Left hindlimb (tissue), 1 donor: Measurements from ENCODE around the gene UBE2V1.

Experiments used
- DNase-seq: peaks from one replicate; pipeline ENCODE4 v3.0.0-alpha.2; 2018

Gene UBE2V1

DNA sequence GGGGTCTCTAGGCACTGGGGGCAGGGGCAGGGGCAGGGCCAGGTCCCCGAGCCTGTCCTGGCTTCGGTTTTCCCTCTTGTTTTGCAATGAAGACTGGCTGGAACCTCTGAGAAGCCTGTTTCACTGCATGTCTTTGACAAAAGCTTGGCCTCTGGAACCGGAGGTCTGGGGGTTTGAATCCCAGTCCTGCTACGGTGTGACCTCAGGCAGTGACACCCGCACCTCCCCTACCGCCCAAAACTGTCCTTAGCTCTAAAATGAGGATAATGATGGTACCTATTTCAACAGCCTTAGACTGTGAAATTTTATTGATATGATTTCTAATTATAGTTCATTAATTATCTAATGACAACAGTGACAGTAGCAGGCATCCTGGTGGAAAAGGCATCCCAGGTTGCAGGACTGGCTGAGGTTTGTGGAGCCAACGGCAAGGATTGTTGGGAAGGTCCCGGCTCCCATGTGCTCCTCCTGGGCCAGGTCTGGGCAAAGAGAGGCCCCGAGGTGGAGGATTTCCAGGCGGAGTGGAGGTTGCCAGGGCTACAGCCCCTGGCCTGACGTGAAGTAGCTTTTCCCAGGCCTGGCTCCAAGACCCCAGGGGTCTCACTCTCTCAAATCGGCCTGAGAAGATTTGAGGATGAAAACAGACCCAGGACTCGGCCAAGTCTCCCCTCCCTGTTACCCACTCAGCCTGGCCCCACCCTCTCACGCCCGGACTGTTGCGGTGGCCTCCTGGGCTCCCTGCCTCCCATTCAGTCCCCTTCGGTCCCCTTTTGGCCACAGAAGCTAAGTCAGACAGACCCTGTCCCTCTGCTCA, 72.3 kb downstream of the UBE2V1 start:
- no peak for DNase-seq

DNA sequence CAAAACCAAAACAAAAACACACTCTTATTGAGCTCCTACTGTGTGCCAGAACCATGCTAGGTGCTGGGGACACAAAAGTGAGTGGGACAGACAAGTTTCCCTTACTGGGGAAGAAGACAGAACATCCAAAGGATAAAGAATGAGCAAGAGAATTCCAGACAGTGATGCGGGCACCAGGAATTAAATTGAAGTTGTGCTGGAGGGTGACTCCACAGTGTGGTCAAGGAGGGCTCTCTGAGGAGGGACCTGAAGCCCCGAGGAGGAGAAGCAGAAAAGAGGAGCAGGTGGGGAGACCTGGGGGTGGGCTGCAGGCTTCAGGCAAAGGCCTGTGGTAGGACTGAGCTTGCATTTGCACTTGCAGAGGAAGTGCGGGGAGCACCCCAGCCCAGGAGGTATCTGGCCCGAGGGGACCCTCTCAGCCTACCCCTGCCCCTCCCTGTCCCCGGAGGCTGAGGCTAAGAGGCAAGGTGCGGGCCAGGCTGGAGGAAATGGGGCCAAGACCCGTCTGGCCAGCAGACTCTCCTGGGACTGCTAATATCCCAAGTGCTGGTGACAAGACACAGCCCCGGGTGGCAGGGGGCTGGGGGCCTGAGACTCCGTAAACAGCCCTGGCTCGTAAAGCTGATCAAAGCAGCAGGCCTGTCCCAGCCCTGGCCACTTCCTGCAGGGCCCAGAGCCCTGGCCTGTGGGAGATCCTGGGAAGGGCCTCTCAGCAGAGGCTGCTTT, 73.1 kb downstream of the UBE2V1 start:
- no peak for DNase-seq

DNA sequence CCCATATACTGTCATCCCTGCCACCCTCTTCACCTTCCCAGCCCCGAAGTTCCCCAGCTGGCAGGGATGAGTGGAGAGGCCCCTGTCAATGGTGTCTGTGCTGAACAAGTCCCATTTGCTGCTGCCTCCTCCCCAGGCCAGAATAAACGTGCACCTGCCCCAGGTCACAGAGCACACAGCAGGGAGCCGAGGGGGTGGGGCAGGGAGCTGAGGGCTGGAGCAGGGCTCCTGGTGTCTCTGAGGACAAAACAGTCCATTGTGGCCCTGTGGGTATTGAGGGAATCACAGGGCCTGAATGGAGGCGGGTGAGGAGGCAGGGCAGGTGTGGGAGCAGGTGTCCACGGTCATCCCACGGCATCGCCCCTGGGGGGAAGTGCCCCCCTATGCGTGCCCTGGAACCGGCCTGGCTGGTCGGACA, 74.4 kb downstream of the UBE2V1 start:
- DNase-seq: no peak

DNA sequence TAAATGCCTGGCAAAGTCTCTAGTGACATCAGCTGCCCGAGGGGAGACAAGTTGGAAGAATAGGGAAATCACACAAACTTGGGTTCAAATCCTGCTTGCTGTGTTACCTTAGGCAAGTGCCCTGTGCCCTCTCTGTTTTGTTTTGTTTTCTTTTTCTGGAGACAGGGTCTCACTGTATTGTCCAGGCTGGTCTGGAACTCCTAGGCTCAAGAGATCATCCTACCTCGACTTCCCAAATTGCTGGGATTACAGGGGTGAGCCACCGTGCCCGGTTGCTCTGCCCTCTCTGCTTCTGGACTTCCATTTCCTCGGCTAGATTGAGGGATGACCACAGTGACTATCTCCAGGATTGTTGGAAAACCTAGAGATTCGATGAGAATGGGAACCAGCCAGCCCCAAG, 74.8 kb downstream of the UBE2V1 start:
- no peak for DNase-seq

DNA sequence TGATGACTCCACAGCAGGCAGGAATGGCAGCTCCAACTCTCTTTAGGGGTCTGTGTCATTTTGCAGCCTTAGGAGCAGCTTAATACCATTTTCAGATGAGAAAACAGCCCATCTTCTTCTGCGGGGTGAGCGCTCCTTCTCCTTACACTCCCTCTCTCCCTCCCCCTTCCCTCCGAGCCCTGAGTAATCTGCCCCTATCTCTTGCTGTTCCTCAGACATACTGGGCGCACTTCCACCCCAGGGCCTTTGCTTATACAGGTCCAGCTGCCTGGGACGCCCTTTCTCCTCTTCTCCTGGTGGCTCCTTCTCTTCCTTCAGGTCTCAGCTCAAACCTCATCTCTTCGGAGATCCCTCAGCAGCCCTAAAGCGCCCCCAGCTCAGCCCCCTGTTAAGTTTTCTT, 75.4 kb downstream of the UBE2V1 start:
- no peak for DNase-seq

DNA sequence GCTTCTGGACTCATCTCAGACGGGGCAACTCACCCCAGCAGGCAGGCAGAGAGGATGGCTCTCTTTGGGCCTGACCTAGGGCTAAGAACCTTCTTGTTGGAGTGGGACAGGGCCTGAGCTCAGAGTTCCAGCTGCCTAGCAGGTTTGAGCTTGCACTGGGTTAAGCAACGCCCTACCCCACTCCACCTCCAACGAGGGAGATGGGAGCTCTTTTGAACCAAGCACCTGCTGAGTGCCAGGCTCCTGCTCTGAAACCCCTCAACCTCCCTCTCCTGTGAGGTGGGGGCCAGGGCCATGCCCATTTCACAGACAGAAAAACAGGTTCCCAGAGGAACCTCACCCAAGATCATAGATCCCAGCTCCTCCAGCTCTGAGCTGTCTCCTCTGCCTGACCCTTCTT, 75.8 kb downstream of the UBE2V1 start:
- DNase-seq: no peak

DNA sequence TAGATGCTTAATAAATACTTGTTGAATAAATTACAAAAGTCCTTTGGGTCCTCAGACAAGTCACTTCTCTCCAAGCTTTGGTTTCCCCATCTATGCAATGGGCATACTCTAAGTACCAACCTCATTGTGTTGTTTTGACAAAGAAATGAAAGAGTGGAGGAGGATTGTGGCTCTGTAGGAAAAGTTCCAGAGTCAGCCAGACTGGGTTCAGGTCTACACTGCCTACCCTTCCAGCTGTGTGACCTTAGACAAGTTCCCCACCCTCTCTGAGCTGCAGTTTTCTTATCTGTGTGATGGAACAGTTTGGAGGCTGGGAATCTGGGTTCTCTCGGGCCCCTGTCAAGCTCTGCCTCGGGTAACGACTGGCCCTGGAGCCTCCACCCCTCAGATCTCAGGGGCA, 76.2 kb downstream of the UBE2V1 start:
- DNase-seq: no peak

DNA sequence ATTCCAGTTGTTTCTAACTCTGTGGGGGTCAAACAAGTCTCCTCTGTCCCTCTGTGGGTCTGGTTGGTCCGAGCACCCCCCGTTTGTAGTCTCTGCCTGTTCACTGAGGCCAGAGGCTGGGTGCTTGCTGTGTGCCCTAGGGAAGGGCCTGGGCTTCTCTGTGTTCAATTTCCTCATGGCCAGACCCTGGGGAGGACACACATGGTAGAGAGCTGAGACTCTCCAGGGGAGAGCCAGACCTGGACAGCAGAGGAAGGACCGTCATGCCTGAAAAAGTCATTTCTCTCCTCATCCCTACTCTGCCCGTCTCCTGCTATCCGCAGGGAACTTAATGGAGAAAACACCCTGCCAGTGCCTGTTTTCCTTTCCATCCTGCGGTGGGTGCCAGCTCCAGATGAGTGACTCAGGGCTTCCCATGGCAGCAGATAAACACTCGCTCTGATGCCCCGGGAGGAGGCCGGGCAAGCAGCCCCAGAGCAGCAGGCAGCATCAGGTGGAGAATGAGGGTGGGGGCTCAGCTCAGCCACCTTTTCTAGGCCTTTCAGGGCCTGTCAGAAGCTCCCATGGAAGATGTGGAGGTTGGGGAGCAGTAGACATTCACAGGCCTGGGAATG, 78.3 kb downstream of the UBE2V1 start:
- DNase-seq: peak; percentile 80

DNA sequence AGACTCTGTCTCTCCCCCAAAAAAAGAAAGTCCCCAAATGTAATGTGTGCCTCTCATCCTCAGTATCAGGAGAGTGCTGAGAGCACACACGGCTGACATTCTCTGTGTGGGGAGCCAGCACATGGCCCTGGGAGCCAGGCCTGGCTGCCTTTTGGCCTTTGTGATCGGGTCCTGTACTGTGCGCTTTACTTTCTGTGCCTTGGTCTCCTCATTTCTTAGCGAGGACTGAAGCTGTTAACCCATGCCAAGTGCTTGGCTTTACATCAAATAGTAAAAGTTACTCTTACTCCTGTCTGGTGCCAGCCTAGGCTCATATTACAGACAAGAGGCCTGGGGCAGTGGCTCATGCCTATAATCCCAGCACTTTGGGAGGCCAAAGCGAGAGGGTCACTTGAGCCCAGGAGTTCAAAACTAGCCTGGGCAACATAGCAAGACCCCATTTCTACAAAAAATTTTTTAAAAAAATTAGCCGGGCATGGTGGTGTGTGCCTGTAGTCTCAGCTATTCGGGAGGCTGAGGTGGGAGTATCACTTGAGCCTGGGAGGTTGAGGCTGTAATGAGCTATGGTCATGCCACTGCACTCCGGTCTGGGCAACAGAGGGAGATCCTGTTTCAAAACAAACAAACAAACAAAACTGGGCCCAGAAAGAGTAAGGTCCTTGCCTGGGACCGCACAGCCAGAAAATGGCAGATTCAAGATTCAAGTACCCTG, 79.8 kb downstream of the UBE2V1 start:
- DNase-seq: no peak
